GM12801 (cell line): ENCODE data around the gene PTPN6.

ENCODE experiments used
- CTCF ChIP-seq: IDR thresholded peaks from one replicate; pipeline ENCODE4 v1.5.1; 2011; ENCODE audit warnings: control low read depth; ENCODE audit not compliant: insufficient read length; ENCODE audit errors: extremely low read depth

The PTPN6 gene

DNA sequence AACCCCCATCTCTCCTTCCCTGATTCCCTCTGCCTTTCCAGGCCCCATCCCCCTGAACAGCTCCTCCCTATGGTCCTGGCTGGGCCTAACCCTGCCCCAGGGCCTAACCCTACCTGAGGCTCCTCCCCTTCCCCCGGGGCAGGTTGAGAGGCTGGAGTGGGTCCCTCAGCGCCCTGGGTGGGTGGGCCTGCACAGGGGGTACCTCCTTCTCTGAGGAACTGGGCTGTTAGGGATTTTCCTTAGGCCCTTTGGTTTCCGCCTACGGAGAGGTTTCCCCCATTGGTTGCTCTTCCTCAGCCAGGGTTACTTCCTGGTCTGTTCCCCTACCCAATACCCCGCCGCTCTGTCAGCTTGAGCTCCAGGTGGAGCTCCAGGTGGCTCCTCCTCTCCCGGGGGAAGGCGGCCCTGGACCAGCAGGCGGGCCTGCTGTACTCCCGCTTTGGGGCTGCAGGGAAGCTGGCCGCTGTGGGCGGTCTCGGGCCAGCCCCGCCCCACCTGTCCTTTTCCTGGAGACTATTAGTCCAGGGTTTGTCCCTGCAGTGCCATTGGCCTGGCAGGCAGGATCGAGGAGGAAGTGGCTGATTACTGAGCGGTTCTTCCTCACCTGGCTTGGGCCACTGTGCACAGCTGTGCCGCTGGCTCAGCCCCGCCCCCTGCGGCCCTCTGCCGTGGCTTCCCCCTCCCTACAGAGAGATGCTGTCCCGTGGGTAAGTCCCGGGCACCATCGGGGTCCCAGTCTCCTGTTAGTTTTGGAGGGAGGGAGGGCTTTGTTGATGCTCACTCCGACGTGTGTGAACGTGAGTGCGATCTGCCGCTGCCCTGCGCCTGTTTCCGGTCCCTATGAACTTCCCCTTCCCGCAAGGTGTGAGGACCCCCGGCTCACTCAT is 4.9 kb upstream of the PTPN6 start:
- TF ChIP-seq CTCF: no peak

DNA sequence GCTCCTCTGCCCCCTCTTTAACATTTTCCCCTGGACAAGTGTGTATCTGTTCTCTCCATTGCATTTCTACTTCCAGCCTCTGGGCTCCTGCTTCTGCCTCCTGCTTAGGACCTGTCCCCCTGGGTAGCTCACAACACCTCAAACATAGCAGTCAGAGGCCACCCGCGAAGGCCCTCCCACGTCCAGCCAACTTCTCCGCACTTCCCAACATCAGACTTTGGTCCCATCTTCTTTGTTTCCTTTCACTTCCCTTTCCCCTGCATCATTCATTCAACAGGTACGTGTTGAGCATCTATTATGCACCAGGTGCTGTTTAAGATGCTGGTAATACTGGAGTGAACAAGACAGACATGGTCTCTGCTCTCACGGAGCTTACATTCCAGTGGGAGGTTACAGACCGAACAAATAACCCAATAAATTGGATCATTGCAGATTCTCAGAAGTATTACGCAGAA is 4.2 kb upstream of the PTPN6 start:
- no peak for TF ChIP-seq CTCF

DNA sequence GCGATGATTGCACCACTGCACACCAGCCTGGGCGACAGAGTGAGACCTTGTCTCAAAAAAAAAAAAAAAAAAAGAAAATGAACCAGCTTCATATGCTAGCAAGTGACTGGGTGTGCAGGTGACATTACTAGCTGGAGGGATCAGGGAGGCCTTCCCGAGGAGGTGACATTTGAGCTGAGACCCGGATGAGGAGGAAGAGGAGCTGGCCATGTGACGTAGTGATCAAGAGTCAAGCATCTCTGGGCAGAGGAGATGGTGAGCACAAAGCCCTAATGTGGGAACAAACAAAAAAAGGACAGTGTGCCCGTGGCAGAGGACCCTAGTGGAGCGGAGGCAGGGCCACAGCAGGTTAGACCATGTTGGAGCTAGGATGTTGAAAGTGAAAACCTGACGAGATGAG is 3.5 kb upstream of the PTPN6 start:
- TF ChIP-seq CTCF: no peak

- no peak for TF ChIP-seq CTCF
Measured at GRCh38 chr12:6948873-6949594, 2.1 kb upstream of the PTPN6 start.

DNA sequence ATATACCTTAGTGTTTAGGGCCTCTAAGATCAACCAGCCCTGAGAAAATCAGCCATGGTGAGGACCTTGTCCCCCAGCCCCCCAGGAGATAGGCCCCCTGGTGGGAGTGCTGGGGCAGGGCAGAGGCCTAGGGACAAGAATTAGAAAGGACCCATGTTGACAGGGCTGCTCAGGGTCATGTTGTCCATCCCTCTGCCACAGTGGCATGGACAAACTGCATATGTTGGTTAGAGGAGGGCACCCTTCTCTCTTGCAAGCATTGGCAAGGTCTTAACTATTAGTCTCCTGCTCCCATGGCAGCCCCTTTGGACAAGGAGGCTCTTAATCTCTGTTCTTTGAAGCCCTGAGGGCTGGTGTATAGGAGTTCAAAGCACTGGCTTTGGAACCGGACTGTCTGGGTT is 755 bp upstream of the PTPN6 start:
- TF ChIP-seq CTCF: no peak

DNA sequence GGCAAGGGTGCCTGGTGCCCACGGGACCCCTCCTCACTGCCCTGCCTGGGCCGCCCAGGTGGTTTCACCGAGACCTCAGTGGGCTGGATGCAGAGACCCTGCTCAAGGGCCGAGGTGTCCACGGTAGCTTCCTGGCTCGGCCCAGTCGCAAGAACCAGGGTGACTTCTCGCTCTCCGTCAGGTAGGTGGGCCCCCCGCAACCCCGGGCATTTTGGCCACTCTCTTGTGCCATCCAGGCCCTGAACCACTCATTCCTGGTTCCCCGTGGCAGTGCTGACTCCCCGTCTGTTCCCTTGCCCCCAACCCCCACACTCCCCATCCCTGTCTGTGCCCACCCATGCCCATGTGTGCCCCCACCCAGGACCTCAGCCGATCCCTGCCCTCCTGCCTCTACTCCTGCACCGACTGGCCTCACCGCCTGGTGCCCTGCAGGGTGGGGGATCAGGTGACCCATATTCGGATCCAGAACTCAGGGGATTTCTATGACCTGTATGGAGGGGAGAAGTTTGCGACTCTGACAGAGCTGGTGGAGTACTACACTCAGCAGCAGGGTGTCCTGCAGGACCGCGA is 480 bp downstream of the PTPN6 start:
- no peak for TF ChIP-seq CTCF

- no peak for TF ChIP-seq CTCF
Measured at GRCh38 chr12:6952121-6952862, 1.1 kb downstream of the PTPN6 start.
